DND-41 (cell line): ENCODE data around the gene SYT10.
"Not testable (repeated sequence)": the region's sequence is repeated elsewhere in the genome, so short reads cannot be mapped to it uniquely, and the experiment has no call there.

Source experiments
- CTCF ChIP-seq: IDR thresholded peaks from 2 replicates; pipeline ENCODE4 v1.5.1; 2012; ENCODE audit warnings: borderline replicate concordance, low read length, moderate library complexity, mild to moderate bottlenecking; ENCODE audit not compliant: poor library complexity, severe bottlenecking; ENCODE audit errors: extremely low read depth
- EZH2 ChIP-seq: IDR thresholded peaks from 3 replicates; pipeline ENCODE4 v1.6.1; 2012; ENCODE audit warnings: borderline replicate concordance, low read depth, mild to moderate bottlenecking, moderate library complexity, low read length, inconsistent platforms; ENCODE audit not compliant: severe bottlenecking

DNA sequence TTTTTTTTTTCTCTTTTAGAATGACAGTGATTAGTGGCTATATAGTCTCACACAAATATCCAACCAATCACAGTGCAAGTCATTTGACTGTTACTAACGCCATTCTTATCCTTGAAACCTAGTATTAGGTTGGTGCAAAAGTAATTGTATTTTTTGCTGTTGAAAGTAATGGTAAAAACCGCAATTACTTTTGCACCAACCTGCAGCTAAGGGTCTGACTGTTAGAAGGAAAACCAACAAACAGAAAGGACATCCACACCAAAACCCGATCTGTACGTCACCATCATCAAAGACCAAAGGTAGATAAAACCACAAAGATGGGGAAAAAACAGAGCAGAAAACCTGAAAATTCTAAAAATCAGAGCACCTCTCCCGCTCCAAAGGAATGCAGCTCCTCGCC lies 27.2 kb downstream of the SYT10 start:
- not testable (repeated sequence) for TF ChIP-seq CTCF, EZH2
